ENCODE measurements around the gene PLSCR5.

The PLSCR5 gene, protein sequence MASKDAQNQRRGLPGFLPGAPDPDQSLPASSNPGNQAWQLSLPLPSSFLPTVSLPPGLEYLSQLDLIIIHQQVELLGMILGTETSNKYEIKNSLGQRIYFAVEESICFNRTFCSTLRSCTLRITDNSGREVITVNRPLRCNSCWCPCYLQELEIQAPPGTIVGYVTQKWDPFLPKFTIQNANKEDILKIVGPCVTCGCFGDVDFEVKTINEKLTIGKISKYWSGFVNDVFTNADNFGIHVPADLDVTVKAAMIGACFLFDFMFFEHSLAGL

DNA sequence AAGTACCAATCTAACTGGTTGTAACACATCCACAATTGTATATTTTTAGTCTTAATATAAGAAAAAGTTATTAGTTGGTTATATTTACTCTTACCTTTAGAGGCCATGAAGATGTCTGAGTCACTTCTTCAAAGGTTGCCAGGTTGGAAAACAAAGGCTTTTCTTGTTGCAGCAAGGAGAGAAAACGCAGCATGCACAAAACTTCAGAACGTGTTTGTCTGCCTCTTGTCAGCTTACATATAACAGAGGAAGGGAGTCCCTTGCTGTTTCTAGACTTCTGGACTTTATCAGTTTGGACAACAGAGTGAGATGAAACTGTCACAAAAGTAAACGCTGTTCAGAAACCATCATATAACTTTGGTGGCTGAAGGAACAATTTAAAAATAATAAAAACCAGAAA is at the start of gene PLSCR5:
PLSCR5 (minus strand) TSS at position 241 of the 400 bp plus-strand sequence; CDS start at position 107, 134 bp downstream.
- no peak for DNase-seq

DNA sequence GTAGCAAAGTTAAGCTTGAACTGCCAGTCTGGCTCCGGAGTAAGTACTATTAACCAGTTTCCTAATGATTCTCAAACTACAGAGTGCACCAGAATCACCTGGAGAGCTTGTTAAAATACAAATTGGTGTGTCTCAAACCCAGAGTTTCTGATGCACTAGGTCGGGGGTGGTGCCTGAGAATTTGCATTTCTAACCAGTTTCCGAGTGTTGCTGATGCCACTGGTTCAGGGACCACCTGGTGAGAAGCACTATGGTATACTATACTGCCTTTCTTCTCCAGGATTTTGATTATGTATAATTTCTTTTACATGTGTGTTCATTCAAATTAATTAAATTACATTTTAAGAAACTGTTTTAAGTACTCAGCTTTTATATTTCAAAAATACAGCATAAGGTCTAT is 48.8 kb upstream of the PLSCR5 start:
- DNase-seq = no peak

DNA sequence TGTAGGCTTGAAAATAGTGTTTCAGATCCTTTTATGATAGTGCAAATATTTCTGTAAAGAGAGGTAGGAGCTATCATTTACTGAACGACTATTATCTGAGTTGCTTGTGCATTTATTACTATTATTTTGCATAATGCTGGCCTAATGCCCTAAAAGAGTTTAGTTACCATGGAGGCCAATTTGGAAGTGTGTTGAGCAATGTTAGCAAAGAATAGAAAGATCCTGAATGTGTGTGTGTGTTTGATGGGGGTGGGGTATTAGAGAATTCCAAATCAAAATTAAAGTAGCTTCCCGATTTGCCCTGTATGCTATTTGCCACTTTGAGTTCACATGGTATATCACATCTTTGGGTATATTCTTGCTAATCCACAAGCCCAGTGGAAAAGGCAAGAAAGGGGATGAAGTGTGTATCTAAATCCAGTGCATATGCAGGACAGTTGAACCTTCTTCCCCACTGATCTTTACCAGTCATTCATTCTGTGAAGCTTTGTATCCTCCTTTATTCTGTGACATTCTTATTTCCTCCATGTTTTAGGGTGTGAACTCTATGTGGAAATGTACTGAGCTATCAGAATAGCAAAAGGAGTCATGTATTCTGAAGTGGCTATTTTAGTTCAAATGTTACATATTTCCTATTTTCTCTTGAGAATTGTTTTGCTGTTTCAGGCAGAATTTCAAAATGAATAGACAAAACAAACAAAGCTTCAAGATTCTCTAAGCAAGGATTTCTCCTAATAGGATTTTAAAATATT is 45.7 kb upstream of the PLSCR5 start:
- no peak for DNase-seq

DNA sequence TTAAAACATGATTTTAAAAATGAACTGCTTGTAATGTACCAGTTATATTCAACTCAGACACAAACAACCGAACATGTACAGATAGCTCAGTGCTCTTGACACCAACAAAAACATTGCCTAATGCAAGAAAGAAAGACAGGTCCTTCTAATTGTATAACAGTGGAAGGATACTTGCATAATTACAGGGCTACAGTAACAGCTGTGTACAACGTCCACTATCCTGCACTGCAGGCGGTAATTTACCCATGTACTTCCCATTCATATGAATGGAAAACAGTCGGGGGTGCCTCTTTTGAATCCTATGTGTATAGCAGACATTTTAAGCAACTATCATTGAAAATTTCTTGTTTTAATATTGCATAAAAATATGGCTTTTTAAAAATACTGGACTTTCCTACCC is 41.1 kb upstream of the PLSCR5 start:
- no peak for DNase-seq

DNA sequence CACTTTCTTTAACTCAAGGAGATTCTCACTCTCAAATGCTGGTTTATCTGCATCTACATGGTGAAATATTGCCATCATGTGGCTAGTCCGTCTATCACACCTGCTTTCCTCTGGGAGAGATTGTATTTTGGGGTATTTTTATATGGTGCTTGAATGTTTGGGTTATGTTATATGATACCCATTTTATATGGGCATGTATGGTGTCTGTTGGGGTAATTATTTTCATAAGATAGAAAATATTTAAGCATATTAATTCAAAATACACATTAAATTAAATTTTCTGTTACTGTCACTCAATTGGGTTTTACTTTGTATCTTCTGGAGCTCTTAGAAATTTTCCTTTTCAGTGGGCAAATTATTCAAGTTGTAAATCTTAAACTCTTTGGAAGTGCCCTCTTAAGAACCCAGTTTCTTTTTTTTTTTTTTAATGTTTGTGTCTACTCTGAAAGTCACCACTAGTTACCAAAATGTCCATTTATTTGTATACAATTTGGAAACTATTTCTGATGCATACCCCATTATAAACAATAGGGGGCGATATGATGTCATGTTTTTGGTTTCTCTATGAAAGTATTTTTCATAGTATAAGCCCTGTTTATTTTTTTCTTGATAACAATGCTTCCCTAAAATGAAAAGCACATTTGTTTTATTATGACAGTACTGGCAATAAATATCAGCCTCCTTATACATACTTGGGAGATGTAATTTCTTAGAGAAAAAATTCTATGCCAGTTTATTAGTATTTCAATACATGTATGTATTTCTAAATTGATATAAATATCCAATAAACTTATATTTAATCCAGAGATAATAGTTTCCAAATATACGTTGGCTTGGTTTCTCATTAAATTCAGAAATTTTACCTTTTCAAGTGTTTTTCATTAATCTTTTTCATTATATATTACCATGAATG is 36.1 kb upstream of the PLSCR5 start:
- peak; percentile 43 for DNase-seq

DNA sequence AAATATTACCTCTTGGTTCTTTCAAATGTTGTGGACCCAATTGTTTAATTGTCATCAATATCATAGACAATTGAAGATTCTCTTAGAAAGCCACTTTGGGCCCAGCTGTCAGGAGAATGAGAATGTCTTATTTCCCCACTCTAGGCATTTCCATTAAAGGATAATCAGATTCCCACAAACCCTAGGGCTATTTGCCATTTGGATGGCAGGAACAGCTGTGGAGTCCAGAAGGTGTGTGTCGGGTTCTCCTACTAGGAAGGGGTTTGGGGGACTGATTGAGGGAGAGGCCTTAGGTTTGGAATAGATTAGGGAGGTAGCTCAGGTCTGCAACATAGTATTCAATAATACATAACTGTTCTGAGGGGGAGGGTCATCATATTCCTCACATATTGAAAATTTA is 35.2 kb upstream of the PLSCR5 start:
- no peak for DNase-seq

DNA sequence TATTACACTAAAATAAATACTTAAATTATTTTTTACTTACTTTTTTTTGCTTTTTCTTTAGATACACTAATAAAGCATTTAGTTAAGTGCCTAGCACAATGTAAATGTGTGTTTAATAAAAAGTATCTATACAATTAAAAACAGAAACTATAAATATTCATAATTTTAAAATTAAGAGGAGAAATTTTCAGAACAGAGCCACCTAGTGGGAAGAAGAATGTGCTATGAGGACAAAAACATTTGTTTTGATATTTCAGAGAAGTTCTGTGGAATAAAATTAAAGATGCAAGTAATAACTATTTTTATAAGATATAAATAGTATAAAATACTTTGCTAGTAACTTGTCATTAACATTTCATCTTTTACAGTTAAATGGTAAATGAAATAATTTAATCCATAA is 33.6 kb upstream of the PLSCR5 start:
- DNase-seq = no peak

DNA sequence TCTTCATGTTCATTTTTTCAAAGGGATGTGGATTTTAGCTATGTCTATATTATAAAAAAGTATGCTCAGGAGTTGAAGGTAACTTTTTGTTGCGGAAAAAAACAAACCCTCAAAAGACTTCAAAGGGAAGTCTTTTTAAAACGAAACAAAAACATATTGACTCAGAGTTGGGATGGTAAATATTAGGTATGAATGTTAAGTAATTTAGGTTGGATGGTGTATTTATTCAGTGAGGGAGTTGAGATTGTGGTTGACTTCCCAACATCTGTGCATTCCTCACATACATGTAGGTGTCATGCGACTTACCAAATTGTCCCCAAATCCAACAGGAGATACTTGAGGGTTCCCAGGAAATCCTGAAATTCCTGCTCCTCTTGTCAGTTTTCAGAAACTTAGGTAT is 32.7 kb upstream of the PLSCR5 start:
- no peak for DNase-seq

DNA sequence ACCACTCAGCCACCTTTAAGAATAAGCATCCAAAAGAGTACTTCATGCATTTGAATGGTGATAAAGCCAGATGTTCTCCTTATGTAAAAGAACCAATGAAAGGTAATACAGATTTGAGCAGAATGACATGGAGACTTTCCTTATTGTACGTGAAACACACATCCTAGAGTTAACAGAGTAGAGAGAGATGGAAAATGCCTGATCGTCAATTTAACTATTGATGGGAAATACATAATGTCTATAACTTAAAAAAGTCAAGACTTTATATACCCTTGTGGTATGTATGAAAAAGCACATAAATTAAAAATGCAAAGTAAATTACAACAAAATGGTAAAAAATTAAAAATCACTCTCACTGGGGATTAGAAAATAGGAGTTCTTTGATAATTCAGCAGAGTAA is 31.7 kb upstream of the PLSCR5 start:
- DNase-seq = no peak

DNA sequence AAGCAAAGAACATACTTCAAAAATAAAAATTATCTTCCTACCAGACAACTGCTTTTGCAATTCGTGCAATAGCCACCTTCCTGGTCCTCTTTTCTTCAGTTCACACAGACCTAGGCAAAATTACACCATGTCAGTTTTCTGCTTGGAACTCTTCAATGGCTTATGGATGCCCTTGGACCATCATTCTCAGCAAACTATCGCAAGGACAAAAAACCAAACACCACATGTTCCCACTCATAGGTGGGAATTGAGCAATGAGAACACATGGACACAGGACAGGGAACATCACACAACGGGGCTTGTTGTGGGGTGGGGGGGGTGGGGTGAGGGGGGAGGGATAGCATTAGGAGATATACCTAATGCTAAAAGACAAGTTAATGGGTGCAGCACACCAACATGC is 29.2 kb upstream of the PLSCR5 start:
- DNase-seq = no peak

DNA sequence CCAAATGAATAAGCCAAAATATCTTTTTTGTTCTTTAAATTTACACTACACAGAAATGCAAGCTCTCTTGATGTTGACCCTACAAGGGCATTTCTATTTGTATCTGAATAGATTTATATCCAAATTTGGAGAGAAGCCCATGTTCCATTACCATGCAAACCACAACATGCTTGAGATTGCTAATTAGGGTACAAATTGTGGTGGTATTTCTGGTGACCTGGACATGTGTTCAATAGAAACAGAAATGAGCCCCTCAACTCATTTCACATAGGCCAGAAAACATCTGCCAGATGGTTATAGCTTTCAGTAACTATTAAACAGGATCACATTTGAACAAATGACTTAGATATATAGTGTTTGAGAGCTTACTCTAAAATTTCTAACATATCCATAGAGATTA is 23.5 kb upstream of the PLSCR5 start:
- DNase-seq = no peak

DNA sequence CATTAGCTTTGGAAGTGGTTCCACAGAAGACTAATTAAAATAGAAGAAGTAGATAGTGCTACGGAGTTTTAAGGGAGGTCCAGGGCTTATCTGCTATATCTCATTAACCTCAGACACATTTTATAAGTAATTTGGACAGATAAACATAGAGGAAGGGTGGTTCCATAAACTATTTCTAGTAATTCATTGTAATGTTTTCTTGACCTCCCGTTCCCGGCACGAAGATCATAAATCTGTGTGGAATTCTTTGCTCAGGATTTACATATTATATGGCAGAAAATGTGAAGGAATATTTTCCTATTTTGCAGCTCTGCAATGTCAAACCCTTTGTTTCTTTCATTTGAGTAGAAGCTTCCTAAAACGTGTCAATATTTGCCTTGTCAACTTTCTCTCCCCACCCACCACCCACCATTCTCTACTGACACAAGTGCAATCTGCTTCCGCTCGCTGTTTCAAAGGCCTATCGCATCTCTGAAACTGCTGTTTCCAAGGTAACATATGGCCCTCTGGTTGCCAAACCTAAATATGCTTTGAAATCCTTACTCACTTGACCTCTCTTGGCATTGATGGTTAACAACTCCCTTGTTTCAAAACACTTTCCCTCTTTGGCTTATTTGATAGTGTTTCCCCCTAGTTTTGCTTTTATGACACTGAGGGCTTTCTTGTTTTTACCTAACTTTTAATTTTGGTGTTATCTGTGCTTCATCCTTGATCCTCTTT is 21.4 kb upstream of the PLSCR5 start:
- no peak for DNase-seq

DNA sequence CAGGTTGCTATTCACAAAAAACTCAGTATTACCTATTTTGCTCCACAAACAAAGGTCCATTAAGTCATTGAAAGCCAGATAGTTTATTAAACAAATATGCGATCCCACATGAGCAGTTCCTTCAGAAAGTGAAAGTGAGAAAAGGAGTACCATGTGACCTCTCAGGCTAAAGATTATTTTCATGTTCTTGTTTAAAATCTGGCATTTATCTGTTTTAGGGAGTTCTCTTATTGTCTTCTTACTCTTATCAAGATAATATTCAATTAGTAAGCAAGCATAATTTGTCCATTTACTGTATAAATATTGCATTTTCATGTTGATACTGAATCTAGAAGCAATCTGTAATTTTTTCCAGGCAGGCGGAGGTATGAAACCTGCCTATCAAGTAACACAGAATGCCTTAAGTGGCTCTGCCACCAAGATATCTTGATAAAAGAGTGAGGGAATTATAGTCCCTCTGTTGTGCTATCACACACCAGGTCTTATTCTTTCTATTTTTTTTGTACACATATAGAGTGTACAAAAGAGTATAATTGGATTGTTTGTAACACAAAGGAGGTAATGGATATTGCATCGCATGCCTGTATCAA is 20.1 kb upstream of the PLSCR5 start:
- no peak for DNase-seq

DNA sequence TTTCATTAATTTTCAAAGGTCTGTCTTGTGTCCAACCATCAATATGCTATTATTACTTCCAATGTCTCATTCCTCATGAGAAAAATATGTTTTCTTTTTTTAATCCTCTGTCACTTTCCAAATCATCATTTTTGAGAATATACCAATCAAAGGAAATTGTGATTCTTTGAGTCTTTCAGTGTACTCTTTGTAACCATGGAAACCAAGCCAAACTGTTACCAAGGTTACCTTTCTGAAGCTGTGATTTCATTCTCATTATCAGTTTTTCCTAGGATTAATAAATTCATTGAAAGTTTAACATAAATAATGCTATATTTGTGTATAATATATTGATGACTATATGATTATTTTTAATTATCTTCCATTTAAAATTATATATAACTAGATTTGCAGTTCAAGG is 16.6 kb upstream of the PLSCR5 start:
- no peak for DNase-seq

DNA sequence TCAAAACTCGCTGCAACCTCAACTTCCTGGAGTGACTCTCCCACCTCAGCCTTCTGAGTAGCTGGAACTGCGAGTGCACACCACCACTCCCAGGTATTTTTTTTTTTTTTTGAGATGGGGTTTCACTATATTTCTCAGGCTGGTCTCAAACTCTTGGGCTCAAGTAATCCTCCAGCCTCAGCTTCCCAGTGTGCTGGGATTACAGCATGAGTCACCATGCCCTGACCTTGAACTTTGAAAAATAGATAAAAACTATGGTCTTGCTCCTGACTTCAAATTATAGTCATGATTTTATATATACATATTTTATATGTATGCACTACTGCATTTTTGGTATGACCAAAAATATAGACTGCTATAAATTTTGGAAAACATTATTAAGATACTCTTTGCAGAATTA is 6.9 kb upstream of the PLSCR5 start:
- DNase-seq = no peak

DNA sequence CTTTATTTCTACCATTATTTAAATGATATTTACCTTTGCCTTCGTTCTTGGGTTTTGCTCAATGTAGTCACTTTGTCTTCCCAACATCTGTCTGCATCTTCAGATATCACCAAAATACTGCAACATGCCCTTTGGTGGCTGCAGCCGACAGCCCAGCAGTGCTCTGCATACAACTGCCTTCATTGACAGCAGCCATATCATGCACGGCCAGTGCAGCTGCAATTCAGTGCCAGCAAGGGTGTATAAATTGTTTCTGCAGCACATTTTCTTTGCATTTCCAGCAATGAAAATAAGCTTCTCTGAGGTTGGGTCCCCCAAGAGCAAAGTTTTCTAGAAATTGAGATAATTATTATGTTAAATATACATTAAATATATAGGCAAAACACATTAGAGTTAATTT is 6.0 kb upstream of the PLSCR5 start:
- DNase-seq = no peak

DNA sequence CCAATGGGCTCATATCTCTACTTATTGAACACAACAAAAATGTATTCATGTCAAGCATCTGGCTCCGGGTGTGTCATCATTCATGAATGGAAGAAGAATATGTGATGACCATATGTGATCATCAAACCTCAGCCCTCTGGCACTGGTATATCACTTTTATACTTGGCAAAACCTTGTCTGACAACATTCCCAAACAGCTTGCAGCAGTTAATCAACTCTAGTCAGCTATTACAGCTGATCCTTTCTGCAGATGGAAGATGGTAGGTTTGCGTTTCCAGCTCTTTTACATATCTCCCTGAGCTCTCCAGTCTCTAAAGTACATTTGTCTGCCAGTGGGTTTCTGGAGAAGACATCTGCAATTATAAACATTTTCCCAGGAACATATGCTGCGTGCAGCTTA is 6.6 kb downstream of the PLSCR5 start:
- DNase-seq = no peak

DNA sequence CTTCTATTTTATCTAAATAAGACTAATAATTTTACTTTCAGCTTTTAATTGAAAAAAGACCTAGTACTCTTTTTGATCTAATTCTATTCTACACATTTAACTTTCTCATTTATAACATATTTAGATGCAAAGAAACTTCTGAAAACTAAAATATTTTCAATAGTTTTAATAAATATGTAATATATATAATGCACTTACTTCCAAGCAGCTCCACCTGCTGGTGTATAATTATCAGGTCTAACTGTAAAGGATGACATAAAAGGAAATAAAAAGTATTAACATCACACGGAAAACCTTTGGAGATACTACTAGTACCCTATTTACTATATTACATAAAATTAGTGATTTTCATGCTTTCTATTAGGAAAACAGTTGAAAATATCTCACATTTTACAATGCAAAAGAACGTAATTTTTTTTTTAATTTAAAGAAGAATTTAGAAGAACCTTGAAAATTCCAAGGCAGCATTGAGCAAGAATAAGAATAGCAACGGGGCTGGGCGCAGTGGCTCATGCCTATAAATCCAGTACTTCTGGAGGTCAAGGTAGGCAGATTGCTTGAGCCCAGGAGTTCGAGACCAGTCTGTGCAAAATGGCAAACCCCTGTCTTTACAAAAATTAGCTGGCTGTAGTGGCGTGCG is 10.2 kb downstream of the PLSCR5 start:
- peak; percentile 17 for DNase-seq

DNA sequence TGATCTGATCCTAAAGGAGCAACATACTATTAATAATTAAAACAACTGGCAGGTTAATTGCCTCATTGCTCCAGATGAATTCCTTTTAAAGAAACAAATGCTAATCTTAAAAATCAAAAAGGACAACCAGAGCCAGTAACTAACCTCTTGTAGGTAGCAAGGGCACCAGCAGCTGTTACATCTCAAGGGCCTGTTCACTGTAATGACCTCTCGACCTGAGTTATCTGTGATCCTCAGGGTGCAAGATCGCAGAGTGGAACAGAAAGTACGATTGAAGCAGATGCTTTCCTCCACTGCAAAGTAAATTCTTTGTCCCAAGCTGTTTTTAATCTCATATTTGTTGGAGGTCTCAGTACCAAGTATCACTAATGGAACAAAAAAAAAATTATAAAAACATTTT is 11.4 kb downstream of the PLSCR5 start:
- peak; percentile 14 for DNase-seq

DNA sequence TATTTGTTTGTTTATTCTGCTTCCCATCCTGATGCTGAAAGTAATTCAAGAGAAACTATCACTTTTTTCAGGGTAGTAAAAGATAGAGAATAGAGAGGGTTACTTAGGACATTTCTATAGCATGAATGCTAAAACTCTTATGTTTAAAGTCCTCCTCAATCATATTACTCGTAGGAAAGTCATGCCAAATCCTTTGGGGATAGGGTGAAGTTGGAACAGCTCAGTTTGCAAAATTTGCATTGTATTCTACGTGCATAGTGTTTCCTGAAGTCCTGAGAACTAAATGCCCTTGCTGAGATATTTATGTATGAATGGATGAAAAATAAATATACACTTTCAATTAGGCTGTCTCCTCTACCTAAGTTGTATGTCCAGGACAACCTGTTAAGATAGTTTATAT is 14.6 kb downstream of the PLSCR5 start:
- no peak for DNase-seq

DNA sequence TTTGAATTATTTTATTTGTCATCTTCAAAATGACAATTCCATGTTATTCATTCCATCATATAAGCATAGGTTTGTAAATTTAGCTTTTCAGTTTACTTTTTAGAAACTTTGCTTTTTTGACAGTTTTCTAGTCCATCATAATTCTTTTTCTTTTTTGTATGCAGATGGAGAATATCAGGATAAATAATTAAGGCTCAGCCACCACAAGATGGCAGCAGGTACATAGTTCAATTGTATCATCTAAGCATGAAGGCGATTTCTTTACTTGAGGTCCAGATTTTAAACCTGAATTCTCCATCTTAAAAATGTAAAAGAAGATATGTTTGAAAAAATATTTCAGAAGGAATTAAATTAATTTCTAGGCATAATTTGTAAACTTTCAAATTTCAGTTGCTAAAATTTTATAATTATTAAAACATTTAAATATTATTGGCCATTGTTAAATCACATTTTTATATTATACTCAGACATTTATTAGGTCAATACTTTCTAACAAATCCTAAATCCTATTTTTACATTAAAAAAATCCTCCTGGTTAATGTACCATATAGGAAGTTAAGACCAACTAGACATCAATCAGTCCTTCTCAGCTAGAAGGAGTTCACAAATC is 15.1 kb downstream of the PLSCR5 start:
- peak; percentile 45 for DNase-seq

DNA sequence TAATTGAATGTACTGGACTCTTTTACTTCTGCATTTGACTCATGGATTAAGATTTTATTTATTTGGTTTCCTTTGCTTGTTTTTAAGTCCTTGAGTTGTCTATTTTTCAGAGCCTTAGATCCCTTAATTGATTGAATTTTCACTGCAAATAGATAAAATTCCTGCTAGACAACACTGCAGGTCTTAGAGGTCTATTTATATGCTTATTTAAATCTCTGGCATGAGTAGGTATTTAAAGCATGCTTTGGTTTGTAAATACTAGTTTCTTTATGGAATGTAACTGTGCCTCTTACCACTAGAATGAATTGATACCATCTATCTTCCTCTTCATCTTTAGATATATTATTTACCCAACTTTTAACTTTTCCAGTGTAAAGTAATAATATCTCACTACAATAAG is 20.0 kb downstream of the PLSCR5 start:
- no peak for DNase-seq
